Measurements from ENCODE around the gene IDNK.

Gene IDNK

DNA sequence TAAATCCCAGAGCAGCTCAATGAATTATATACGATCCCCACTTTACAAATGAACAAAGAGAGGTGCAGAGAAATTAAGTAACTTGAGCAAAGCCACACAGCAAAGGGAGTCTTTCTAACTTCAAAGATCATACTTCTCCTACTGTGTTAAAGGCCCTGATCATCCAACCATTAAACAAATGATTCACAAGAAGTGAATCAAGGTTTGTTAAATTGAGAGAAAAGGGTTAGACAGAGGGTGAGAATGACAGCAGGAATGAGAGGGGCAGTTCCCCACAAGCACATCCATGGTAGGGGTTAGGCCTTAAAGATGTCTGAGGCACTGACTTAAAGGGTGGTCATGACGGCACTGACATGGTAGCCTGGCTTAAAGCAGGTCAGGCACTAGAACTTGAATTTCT is 10.7 kb downstream of the IDNK start:
- Histone ChIP-seq H3K4me2 (ENCODE audit: insufficient read depth, low read length) (no peak overlapping the region), H3K9me3 (ENCODE audit: insufficient read depth, low read length, severe bottlenecking) (no peaks in the 10 kb centered on the region), H3K36me3 (ENCODE audit: insufficient read depth, low read length) (peaks cover 6% of the 10 kb centered on the region; the same call in 1 of the 2 replicates), H4K20me1 (ENCODE audit: insufficient read depth, low read length) (no peaks in the 10 kb centered on the region), H3K4me3 (ENCODE audit: low read depth in 1 of 2, low read length in 2 of 2) (no peak overlapping the region), H3K27me3 (ENCODE audit: insufficient read depth, low read length, poor library complexity) (no peaks in the 10 kb centered on the region), H2AFZ (ENCODE audit: low read depth, low read length) (no peak overlapping the region), H3K9ac (ENCODE audit: low read depth, low read length) (no peak overlapping the region), H3K79me2 (ENCODE audit: insufficient read depth, low read length) (no peaks in the 10 kb centered on the region), H3K4me1 (ENCODE audit: insufficient read depth, low read length) (no peaks in the 10 kb centered on the region), H3K27ac (ENCODE audit: low read length) (no peak overlapping the region)
- DNase-seq (no peak), ATAC-seq (ENCODE audit: insufficient read depth, low read depth) (no peak)
- TF ChIP-seq, protein P1, sequence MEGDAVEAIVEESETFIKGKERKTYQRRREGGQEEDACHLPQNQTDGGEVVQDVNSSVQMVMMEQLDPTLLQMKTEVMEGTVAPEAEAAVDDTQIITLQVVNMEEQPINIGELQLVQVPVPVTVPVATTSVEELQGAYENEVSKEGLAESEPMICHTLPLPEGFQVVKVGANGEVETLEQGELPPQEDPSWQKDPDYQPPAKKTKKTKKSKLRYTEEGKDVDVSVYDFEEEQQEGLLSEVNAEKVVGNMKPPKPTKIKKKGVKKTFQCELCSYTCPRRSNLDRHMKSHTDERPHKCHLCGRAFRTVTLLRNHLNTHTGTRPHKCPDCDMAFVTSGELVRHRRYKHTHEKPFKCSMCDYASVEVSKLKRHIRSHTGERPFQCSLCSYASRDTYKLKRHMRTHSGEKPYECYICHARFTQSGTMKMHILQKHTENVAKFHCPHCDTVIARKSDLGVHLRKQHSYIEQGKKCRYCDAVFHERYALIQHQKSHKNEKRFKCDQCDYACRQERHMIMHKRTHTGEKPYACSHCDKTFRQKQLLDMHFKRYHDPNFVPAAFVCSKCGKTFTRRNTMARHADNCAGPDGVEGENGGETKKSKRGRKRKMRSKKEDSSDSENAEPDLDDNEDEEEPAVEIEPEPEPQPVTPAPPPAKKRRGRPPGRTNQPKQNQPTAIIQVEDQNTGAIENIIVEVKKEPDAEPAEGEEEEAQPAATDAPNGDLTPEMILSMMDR (IDR thresholded peaks at IDR 0.05; ENCODE audit: borderline replicate concordance, extremely low read depth, low read length, poor library complexity, severe bottlenecking): no peak
- no peak for TF ChIP-seq EZH2 (IDR thresholded peaks at IDR 0.05; ENCODE audit: borderline replicate concordance, low read depth, low read length, severe bottlenecking)

DNA sequence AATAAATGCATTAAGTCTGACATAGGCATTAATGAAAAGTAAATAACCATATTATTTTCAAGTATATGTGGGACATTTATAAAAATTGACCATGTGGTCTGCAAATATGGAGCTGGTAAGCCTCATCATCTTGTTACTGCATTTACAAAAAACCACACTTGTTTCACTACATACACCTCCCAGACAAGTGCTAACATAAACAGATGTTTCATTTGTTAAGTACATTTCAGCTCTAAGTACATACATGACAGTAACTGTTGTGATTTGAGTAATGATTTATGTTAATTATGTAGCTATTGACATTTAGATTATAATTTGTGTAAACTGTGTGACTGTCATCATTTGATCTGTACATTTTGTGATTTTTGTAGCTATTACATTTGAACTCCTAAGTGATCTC is 13.9 kb downstream of the IDNK start:
- Histone ChIP-seq H3K36me3 (ENCODE audit: insufficient read depth, low read length) (no peaks in the 10 kb centered on the region), H3K4me3 (ENCODE audit: low read depth in 1 of 2, low read length in 2 of 2) (no peak overlapping the region), H3K9me3 (ENCODE audit: insufficient read depth, low read length, severe bottlenecking) (no peaks in the 10 kb centered on the region), H3K79me2 (ENCODE audit: insufficient read depth, low read length) (no peaks in the 10 kb centered on the region), H3K4me2 (ENCODE audit: insufficient read depth, low read length) (no peak overlapping the region), H2AFZ (ENCODE audit: low read depth, low read length) (no peak overlapping the region), H3K9ac (ENCODE audit: low read depth, low read length) (no peak overlapping the region), H3K27me3 (ENCODE audit: insufficient read depth, low read length, poor library complexity) (no peaks in the 10 kb centered on the region), H3K4me1 (ENCODE audit: insufficient read depth, low read length) (no peaks in the 10 kb centered on the region), H3K27ac (ENCODE audit: low read length) (no peak overlapping the region), H4K20me1 (ENCODE audit: insufficient read depth, low read length) (no peaks in the 10 kb centered on the region)
- ATAC-seq (ENCODE audit: insufficient read depth, low read depth) (no peak), DNase-seq (no peak)
- no peak for TF ChIP-seq EZH2 (IDR thresholded peaks at IDR 0.05; ENCODE audit: borderline replicate concordance, low read depth, low read length, severe bottlenecking)
- TF ChIP-seq, protein P1 (IDR thresholded peaks at IDR 0.05; ENCODE audit: borderline replicate concordance, extremely low read depth, low read length, poor library complexity, severe bottlenecking): no peak

DNA sequence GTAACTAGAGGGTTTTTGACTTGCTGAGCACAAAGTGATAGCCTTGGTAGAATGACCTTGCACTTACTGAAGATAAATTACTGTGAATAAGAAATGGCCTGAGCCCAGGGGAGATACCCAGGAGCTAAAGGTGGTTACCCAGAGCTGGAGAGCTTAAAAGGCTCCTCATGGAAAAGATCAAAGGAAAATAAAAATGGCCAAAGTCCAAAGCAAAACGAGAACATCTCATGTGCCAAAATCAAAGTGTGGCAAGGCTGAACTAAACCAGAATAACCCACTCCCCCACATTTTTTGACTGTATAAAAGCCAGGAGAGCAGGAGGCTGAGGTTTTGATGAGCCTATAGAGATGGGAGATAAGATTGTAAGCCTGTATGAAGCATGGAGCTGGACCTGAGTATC is 14.4 kb downstream of the IDNK start:
- H3K4me1 ChIP-seq (ENCODE audit: insufficient read depth, low read length): no peaks in the 10 kb centered on the region
- TF ChIP-seq EZH2 (IDR thresholded peaks at IDR 0.05; ENCODE audit: borderline replicate concordance, low read depth, low read length, severe bottlenecking): no peak
- TF ChIP-seq, protein P1 (IDR thresholded peaks at IDR 0.05; ENCODE audit: borderline replicate concordance, extremely low read depth, low read length, poor library complexity, severe bottlenecking): no peak
- H2AFZ ChIP-seq (ENCODE audit: low read depth, low read length): no peak overlapping the region
- no peaks in the 10 kb centered on the region for H4K20me1 ChIP-seq (ENCODE audit: insufficient read depth, low read length)
- no peak overlapping the region for H3K4me2 ChIP-seq (ENCODE audit: insufficient read depth, low read length)
- no peaks in the 10 kb centered on the region for H3K79me2 ChIP-seq (ENCODE audit: insufficient read depth, low read length)
- no peaks in the 10 kb centered on the region for H3K27me3 ChIP-seq (ENCODE audit: insufficient read depth, low read length, poor library complexity)
- H3K36me3 ChIP-seq (ENCODE audit: insufficient read depth, low read length): no peaks in the 10 kb centered on the region
- H3K9ac ChIP-seq (ENCODE audit: low read depth, low read length): no peak overlapping the region
- no peak for ATAC-seq (ENCODE audit: insufficient read depth, low read depth)
- H3K27ac ChIP-seq (ENCODE audit: low read length): no peak overlapping the region
- H3K4me3 ChIP-seq (ENCODE audit: low read depth in 1 of 2, low read length in 2 of 2): no peak overlapping the region
- no peaks in the 10 kb centered on the region for H3K9me3 ChIP-seq (ENCODE audit: insufficient read depth, low read length, severe bottlenecking)
- no peak for DNase-seq

- no peaks in the 10 kb centered on the region for H4K20me1 ChIP-seq (ENCODE audit: insufficient read depth, low read length)
- no peak overlapping the region for H3K27ac ChIP-seq (ENCODE audit: low read length)
- no peak overlapping the region for H3K4me2 ChIP-seq (ENCODE audit: insufficient read depth, low read length)
- no peaks in the 10 kb centered on the region for H3K9me3 ChIP-seq (ENCODE audit: insufficient read depth, low read length, severe bottlenecking)
- no peaks in the 10 kb centered on the region for H3K79me2 ChIP-seq (ENCODE audit: insufficient read depth, low read length)
- no peak for ATAC-seq (ENCODE audit: insufficient read depth, low read depth)
- H2AFZ ChIP-seq (ENCODE audit: low read depth, low read length): no peak overlapping the region
- H3K36me3 ChIP-seq (ENCODE audit: insufficient read depth, low read length): no peaks in the 10 kb centered on the region
- no peaks in the 10 kb centered on the region for H3K27me3 ChIP-seq (ENCODE audit: insufficient read depth, low read length, poor library complexity)
- no peak overlapping the region for H3K4me3 ChIP-seq (ENCODE audit: low read depth in 1 of 2, low read length in 2 of 2)
- H3K9ac ChIP-seq (ENCODE audit: low read depth, low read length): no peak overlapping the region
- TF ChIP-seq, protein P1 (IDR thresholded peaks at IDR 0.05; ENCODE audit: borderline replicate concordance, extremely low read depth, low read length, poor library complexity, severe bottlenecking): no peak
- no peak for TF ChIP-seq EZH2 (IDR thresholded peaks at IDR 0.05; ENCODE audit: borderline replicate concordance, low read depth, low read length, severe bottlenecking)
- DNase-seq: no peak
- H3K4me1 ChIP-seq (ENCODE audit: insufficient read depth, low read length): no peaks in the 10 kb centered on the region
Measured at GRCh38 chr9:83639266-83639665, 16.3 kb downstream of the IDNK start.
